Heart left ventricle (tissue), 13 donors: ENCODE results near the gene ZNF638.

Source experiments
- POLR2A ChIP-seq, 2 donors: fragments of 450-650 bp; IDR thresholded peaks; one replicate each; pipeline ENCODE4 v1.6.1; 2017; ENCODE audit warnings: antibody characterized with exemption in 2 of 2, mild to moderate bottlenecking in 2 of 2, moderate library complexity in 2 of 2
- TF ChIP-seq, protein P1 (sequence below), 12 donors: fragments of 200-600 bp; sonication (generic) in 4 of 12; IDR thresholded peaks; one replicate each; pipeline versions ENCODE4 v1.5.0 to v1.8.0; 2018 to 2022; ENCODE audit warnings: antibody characterized with exemption in 12 of 12, mild to moderate bottlenecking in 5 of 12
- donor health status: ischemic (EF 13 %, LVEDD 7.1; RV severe dilation, severe dysfunction).
- donor health status: DM: no; HTN: yes; CAD: no.
- donor health status: DM: no; HTN: no; CAD: no.
- donor health status: ischemic (EF 25% LVEDD 6.9; RV normal size, moderate dysfunction).
- donor health status: ischemic (EF 25% LVEDD 5.7; RV mildly dilated, moderate dysfunction).
- donor health status: ischemic (EF 35%, LVEDD 5.7; RV mildly dilated, moderate dysfunction).
- donor health status: nonischemic (EF 11% LVEDD 7.7; RV severe dilation, severe dysfunction).
- donor health status: DM: yes; HTN: yes; CAD: no.
- donor health status: PGD.
- donor health status: ischemic (EF 29% LVEDD 5.4; RV normal size, mild dysfunction).
- donor health status: nonischemic (EF 23%, LVEDD 6.1; RV moderate dilation, normal function).

DNA sequence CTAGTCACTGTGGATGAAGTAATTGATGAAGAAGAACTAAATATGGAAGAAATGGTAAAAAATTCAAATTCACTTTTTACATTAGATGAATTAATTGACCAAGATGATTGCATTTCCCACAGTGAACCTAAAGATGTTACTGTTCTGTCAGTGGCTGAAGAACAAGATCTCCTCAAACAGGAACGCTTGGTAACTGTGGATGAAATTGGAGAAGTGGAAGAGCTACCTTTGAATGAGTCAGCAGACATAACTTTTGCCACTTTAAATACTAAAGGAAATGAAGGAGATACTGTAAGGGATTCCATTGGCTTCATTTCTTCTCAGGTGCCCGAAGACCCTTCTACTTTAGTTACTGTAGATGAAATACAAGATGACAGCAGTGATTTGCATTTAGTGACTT lies 95.1 kb downstream of the ZNF638 start:
- TF ChIP-seq, protein P1, sequence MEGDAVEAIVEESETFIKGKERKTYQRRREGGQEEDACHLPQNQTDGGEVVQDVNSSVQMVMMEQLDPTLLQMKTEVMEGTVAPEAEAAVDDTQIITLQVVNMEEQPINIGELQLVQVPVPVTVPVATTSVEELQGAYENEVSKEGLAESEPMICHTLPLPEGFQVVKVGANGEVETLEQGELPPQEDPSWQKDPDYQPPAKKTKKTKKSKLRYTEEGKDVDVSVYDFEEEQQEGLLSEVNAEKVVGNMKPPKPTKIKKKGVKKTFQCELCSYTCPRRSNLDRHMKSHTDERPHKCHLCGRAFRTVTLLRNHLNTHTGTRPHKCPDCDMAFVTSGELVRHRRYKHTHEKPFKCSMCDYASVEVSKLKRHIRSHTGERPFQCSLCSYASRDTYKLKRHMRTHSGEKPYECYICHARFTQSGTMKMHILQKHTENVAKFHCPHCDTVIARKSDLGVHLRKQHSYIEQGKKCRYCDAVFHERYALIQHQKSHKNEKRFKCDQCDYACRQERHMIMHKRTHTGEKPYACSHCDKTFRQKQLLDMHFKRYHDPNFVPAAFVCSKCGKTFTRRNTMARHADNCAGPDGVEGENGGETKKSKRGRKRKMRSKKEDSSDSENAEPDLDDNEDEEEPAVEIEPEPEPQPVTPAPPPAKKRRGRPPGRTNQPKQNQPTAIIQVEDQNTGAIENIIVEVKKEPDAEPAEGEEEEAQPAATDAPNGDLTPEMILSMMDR (IDR thresholded peaks at IDR 0.05), result no peak
- no peak for TF ChIP-seq POLR2A (IDR thresholded peaks at IDR 0.05)
